Activated CD8-positive, alpha-beta memory T cell treated with anti-CD3 and anti-CD28 coated beads for 48 hours (primary cell): Measurements from ENCODE around the gene ZNF394.

Source experiments
- DNase-seq, 3 experiments: peaks; one replicate each; pipeline ENCODE4 v3.0.0-alpha.2; 2020; ENCODE audit warnings: low read depth in 2 of 3, low spot score in 2 of 3

Gene ZNF394

DNA sequence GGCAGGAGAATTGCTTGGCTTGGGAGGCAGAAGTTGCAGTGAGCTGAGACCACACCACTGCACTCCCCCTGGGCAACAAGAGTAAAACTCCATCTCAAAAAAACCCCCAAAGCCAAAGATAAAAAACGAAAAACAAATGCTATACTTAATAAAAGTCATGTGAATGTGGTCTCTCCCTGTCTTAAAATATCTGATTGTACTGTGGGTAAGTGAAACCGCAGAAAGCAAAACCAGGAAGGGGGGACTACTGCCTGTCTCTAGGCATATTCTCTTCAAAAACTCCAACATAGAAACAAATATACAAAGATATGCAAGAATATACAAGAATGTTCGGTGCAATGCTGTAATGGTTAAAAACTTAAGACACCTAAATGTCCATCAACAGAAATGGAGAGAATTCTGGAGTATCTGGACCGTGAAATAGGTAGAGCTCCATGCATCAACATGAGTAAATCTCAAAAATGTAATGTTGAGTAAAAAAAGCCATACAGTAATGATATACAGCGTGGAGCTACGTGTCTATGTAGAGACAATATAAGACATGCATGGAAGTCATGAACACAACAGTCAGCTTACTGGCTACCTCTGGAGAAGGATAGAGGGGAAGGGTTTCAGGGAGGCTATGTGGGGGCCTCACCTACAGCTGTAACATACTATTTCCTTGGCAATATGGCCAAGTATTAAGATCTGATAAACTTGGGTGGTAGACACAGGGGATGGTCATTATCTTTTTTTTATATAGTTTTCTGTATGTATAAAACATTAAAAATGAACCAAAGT, 2.1 kb downstream of the ZNF394 start:
- no peak for DNase-seq

DNA sequence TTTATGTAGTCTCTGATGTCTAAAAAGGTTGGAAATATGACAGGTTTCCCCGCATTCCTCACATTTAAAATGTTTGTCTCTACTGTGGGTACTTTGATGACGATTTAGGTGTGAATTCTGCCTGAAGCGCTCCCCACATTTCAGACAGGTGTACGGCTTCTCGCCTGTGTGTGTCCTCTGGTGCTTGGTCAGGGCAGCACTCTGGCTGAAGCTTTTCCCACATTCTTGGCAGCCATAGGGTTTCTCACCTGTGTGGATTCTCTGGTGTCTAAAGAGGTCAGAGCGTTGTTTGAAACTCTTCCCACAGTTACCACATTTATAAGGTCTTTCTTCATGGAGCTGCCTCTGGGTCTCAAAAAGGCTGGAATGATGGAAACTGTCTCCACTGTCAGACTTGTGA, 6.3 kb downstream of the ZNF394 start:
- no peak for DNase-seq

DNA sequence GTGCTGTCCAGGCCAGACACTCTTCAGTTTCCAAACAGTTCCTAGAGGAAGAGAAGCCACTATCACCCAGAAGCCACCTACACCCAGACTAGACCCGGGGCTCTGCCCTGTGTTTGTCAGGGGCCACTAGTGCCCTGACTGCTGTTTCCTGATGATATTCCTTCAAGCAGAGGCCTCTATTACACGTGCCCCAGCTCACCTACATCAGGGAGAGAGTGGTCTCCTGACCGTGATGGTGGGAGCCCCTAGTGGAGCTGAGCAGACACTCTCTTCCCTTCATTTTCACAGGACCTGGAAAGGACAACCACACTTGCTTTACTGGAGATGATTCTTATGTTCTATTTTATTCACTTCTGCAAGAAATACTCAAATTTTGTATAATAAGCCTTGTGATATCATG, 9.2 kb downstream of the ZNF394 start:
- no peak for DNase-seq

DNA sequence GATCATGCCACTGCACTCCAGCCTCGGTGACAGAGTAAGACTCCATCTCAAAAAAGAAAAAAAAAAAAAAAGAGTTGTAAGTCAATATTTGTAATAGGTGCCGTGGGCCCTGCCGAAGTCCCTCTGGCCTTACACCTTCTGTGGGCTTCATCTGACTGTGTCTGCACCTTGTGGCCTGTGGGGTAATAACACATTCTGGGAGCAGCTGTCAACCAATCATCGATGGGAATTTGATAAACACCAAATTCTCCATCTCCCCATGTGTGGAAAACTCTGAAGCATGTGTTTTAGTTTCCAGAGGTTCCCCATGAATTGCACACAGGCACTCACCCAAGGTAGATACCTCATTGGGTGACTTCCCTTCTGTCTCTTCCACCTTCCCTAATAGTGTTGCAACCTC, 10.8 kb downstream of the ZNF394 start:
- DNase-seq: no peak

DNA sequence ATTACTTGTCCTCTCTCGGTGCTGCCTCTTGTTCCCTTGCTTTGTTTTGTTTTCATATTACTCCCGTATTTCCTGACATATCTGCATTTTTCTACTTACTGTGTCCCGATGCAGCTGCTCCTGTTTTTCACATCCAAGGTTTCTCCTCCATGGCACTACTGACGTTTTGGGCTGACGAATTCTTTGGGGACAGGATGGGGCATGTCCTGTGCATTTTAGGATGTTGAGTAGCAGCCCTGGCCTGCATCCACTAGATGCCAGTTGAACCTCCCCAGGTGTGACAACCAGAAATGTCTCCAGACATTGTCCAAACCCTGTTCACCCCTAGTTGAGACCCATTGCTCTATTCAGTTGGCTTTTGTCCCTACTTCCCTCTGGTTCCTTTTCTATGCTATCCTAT, 15.0 kb downstream of the ZNF394 start:
- no peak for DNase-seq

GRCh38 chr7:99478464-99479440, 21.3 kb downstream of the ZNF394 start:
- no peak for DNase-seq

DNA sequence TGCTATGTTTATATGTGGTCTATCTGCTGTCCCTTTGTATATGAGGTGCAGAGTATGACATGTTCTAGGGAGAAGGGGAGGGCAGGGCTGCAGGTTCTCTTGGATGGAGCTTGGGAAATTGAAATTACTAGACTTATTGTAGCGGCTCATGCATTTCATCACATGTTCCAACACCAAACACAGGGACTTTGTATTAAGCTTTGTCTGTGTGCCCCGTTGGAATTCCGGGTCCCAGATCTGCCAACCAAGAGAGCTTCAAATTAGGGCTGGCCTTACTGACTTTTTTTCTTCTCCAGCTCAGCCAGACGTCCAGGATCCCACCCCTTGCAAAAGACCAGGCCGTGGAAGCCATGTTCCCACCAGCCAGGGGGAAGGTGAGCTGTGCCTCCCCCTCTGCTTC, 24.0 kb downstream of the ZNF394 start:
- no peak for DNase-seq

DNA sequence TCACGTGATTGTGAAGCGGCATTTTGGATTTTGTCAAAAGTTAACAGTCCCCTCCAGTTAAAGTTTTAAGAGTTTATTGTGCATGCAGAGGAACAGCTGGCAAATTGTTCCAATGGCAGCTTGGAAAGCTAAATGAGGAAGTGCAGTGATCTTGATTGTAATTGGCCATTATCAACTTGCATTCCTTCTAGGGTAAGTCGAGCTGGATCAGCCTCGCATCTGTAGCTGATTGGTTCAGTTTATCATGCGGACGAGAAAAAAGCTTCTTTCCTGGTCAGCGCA, 26.8 kb downstream of the ZNF394 start:
- DNase-seq: no peak

GRCh38 chr7:99472561-99473314, 27.3 kb downstream of the ZNF394 start, which contains the start of gene ZNF789:
Gene ZNF789, plus strand, starts transcription at chr7:99472890. Its CDS starts 3,567 bp downstream, at chr7:99476457.
- peak; percentile 80 to 95 (median 94) for DNase-seq

DNA sequence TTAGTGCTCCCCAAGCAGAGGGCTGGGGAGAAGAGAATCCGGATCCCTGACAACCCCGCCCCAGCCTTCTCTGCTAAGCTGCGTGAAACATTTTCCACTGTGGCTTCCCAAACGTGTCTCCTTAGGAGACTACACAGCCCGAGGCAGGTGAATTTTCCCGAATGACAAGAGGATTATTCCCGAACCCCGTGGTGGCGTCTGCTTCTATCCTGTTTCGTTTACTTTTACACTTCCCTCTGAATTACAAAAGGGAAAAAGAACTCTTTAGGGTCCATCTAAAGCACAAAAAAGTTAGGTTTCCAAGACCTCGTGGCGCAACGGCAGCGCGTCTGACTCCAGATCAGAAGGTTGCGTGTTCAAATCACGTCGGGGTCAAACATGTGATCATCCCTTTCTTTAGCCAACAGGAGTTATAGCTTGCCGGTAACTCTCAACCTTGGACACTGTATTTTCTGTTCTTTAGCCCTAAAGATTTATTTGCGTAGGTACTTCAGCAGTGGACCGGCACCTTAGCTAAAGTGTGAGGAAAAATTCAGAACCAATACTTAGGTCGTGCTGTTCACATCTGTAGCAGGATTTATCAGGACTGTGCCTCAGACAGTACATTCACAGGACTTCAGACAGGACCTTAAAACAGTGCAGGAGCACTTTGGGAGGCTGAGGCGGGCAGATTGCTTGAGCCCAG, 30.6 kb downstream of the ZNF394 start:
- no peak for DNase-seq

DNA sequence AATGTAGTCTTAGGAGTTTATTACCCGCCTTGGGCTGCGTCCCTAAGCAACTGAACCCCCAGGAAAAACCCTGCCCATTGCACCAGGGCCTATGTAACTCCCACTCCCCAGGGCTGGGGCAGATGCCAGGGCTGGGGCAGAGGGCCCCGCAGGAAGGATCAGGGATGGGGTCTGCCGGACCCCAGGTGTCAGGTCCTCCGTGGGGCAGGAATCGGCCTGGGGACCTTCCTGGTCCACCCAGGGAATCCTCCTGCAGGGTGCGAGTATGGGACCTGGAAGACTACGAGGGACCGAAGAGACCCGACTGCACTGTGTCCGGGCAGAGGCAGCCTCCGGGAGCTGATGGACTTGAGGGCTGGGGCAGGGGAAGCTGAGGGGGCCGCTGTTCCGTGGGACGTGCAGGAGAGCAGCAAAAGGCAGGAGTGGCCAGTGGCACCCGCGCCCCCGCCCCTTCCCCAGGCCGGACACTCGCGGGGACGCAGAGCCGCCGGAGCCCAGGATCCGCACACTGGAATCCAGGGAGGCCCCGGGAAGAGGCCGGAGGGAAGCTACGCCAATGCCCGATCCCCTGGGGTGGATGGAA, 31.7 kb downstream of the ZNF394 start:
- DNase-seq: no peak

DNA sequence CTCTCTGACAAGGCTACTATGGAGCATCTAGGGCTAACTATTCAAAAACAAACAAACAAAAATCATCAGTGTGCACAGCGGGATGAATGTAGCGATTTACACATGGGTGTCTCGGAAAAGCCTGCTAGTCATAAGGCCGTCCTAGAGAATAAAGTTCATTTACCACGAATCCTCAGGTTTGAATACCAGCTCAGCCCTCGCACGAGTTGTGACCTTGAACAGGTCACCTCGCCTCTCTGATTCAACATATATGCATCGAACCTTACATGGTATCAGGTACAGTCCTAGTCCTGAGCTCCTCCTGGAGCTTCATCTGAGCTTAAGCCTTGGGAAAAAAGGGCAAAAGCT, 34.7 kb downstream of the ZNF394 start:
- DNase-seq: no peak

DNA sequence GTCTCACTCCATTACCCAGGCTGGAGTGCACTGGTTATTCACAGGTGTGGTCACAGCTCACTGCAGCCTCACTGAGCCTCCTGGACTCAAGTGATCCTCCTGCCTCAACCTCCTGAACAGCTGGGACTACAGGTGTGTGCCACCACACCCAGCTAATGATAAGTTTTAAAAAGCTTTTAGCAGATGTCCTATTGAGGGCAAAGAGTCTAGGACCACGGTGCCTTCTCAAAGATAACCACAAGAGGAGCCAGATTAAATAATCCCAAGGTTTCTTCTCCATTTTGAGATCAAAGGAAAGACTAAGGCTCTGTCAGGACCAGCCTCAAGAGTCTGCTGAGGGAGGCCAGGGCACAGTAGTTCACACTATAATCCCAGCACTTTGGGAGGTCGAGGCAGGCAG, 38.9 kb downstream of the ZNF394 start:
- DNase-seq: no peak

DNA sequence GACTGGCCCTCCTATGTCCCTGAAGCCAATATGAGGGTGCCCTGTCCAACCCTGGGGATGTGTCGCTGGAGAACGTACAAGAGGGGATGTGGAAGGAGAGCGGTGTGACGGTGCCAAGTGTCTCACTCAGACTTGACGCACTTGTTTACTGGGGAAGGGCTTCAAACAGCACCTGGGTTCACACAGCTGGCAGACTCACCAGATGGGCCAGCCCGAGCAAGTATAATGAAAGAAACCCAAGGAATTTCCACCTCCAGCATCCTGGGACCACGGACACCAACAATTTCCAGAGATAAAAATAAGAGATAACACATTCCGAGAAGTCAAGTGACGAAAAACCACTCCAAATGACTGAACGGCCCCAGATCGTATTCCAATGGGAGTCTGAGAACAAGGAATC, 39.4 kb downstream of the ZNF394 start:
- DNase-seq: no peak

- no peak for DNase-seq
Observed at GRCh38 chr7:99459087-99459486, 41.0 kb downstream of the ZNF394 start.

- no peak for DNase-seq
Observed at GRCh38 chr7:99457650-99458493, 42.2 kb downstream of the ZNF394 start.

DNA sequence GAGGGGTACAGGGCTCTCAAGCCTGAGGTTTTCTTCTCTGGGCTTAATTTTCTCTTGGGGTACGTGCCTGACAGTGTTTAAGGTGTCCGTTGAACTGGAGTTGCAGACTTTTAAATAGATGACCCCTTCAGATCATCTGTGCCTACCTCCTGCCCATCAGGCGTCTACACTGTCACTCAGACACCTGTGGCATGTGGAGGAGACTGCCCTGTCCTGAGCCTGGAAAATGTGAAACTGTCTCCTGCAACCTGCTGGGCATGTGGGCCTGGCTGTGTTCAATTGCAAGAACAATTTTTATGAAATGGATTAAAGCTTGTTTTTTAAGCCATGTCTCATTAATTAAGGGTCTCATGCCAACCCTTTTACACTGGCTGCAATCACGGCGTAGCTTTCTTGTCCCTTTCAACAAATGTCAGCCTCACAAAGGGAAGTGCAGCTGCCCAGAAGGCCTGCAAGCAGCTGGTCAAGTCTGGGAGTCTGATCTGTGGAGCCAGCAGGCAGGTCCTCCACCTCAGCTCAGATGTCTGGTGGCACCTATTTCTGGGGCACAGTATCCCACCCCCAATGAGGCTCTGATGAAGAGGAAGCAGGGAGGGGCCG, 42.9 kb downstream of the ZNF394 start:
- DNase-seq: no peak

DNA sequence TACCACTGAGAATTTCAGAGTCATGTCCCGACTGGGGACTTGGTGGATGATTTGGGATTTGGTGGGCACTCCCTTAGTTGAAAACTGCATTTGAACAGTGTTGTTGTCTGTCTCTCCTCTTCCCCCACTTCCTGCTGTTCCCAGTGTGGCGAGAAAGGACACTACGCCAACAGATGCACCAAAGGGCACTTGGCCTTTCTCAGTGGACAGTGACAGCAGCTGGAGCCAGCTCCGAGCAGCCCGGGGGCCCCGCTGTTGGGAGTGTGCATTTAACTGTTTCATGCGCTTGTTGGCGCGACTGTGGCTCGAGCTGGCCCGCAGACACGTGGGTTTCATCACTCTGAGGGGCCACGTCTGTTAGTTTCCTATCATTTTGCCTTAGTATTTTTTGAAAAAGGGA, 43.8 kb downstream of the ZNF394 start:
- no peak for DNase-seq

GRCh38 chr7:99455874-99456273, 44.2 kb downstream of the ZNF394 start:
- no peak for DNase-seq
